Measurements from ENCODE around the gene TMEM247.

Gene TMEM247

GRCh38 chr2:46494596-46494995 is 15.2 kb downstream of the TMEM247 start:
- TF ChIP-seq REST (IDR thresholded peaks at IDR 0.05; ENCODE audit: insufficient read depth in 1 of 2, low read depth in 2 of 2, low read length in 2 of 2) (no peak), TAF1 (IDR thresholded peaks at IDR 0.05; ENCODE audit: borderline replicate concordance, insufficient read depth, low read length) (no peak), POLR2AphosphoS5 (IDR thresholded peaks at IDR 0.05; ENCODE audit: low read depth, low read length) (no peak), FOXP2 (optimal IDR thresholded peaks at IDR 0.05; ENCODE audit: borderline replicate concordance, extremely low read depth, extremely low read length, insufficient read depth) (no peak), SIN3A (IDR thresholded peaks at IDR 0.05; ENCODE audit: borderline replicate concordance, insufficient read depth, low read length) (no peak)

GRCh38 chr2:46495231-46496030 is 16.1 kb downstream of the TMEM247 start:
- TF ChIP-seq POLR2AphosphoS5 (IDR thresholded peaks at IDR 0.05; ENCODE audit: low read depth, low read length) (no peak), TAF1 (IDR thresholded peaks at IDR 0.05; ENCODE audit: borderline replicate concordance, insufficient read depth, low read length) (no peak), REST (IDR thresholded peaks at IDR 0.05; ENCODE audit: insufficient read depth in 1 of 2, low read depth in 2 of 2, low read length in 2 of 2) (no peak), SIN3A (IDR thresholded peaks at IDR 0.05; ENCODE audit: borderline replicate concordance, insufficient read depth, low read length) (no peak), FOXP2 (optimal IDR thresholded peaks at IDR 0.05; ENCODE audit: borderline replicate concordance, extremely low read depth, extremely low read length, insufficient read depth) (no peak)

GRCh38 chr2:46497766-46498165 is 18.4 kb downstream of the TMEM247 start:
- no peak for TF ChIP-seq REST (IDR thresholded peaks at IDR 0.05; ENCODE audit: insufficient read depth in 1 of 2, low read depth in 2 of 2, low read length in 2 of 2)
- no peak for TF ChIP-seq SIN3A (IDR thresholded peaks at IDR 0.05; ENCODE audit: borderline replicate concordance, insufficient read depth, low read length)
- no peak for TF ChIP-seq FOXP2 (optimal IDR thresholded peaks at IDR 0.05; ENCODE audit: borderline replicate concordance, extremely low read depth, extremely low read length, insufficient read depth)
- no peak for TF ChIP-seq POLR2AphosphoS5 (IDR thresholded peaks at IDR 0.05; ENCODE audit: low read depth, low read length)
- no peak for TF ChIP-seq TAF1 (IDR thresholded peaks at IDR 0.05; ENCODE audit: borderline replicate concordance, insufficient read depth, low read length)

GRCh38 chr2:46498681-46499080 is 19.3 kb downstream of the TMEM247 start:
- TF ChIP-seq SIN3A (IDR thresholded peaks at IDR 0.05; ENCODE audit: borderline replicate concordance, insufficient read depth, low read length) = no peak
- no peak for TF ChIP-seq FOXP2 (optimal IDR thresholded peaks at IDR 0.05; ENCODE audit: borderline replicate concordance, extremely low read depth, extremely low read length, insufficient read depth)
- TF ChIP-seq POLR2AphosphoS5 (IDR thresholded peaks at IDR 0.05; ENCODE audit: low read depth, low read length) = no peak
- TF ChIP-seq TAF1 (IDR thresholded peaks at IDR 0.05; ENCODE audit: borderline replicate concordance, insufficient read depth, low read length) = no peak
- no peak for TF ChIP-seq REST (IDR thresholded peaks at IDR 0.05; ENCODE audit: insufficient read depth in 1 of 2, low read depth in 2 of 2, low read length in 2 of 2)

All from PFSK-1 (cell line).